Measurements from ENCODE around the gene FITM1. TPM values are rescaled to one million over a fixed set of nuclear protein-coding genes. Genes with fewer than 3 reads are reported as not detected.

Gene FITM1
- total RNA-seq, 4 donors from 2014 or later = 0.61 to 1.3 (median 1.0) TPM; not detected in 1

GRCh38 chr14:24143511-24143910 lies 13.1 kb downstream of the FITM1 start:
- WGBS, 2 donors = 82 to 91% methylated on average over 2 of the region's 2 CpGs
- H3K4me3 ChIP-seq (ENCODE audit: low read depth, poor library complexity, severe bottlenecking) = no peak overlapping the region
- intact Hi-C loops (cut with DNase I; ENCODE audit: low total_unique reads) = no loop called here
- no peak for DNase-seq (ENCODE audit: low spot score in 2 of 2)
- TF ChIP-seq POLR2A (IDR thresholded peaks at IDR 0.05) (no peak), CTCF (IDR thresholded peaks at IDR 0.05) (no peak)

GRCh38 chr14:24144451-24144850 lies 14.0 kb downstream of the FITM1 start:
- 95 to 97% methylated on average over 1 of the region's 1 CpG for WGBS, 2 donors
- DNase-seq (ENCODE audit: low spot score in 2 of 2) = no peak
- no peak overlapping the region for H3K4me3 ChIP-seq (ENCODE audit: low read depth, poor library complexity, severe bottlenecking)
- intact Hi-C loops (cut with DNase I; ENCODE audit: low total_unique reads) = no loop called here
- no peak for TF ChIP-seq POLR2A (IDR thresholded peaks at IDR 0.05)

GRCh38 chr14:24145219-24145618 lies 14.8 kb downstream of the FITM1 start:
- no peak overlapping the region for H3K4me3 ChIP-seq (ENCODE audit: low read depth, poor library complexity, severe bottlenecking)
- intact Hi-C loops (cut with DNase I; ENCODE audit: low total_unique reads) = no loop called here
- 95 to 97% methylated on average over 2 of the region's 2 CpGs for WGBS, 2 donors
- TF ChIP-seq CTCF (IDR thresholded peaks at IDR 0.05) (no peak), POLR2A (IDR thresholded peaks at IDR 0.05) (no peak)
- DNase-seq (ENCODE audit: low spot score in 2 of 2) = no peak

GRCh38 chr14:24145690-24146452 lies 15.4 kb downstream of the FITM1 start:
- 10 to 11% methylated on average over 9 of the region's 9 CpGs for WGBS, 2 donors
- peak overlapping the region; percentile 63 for H3K4me3 ChIP-seq (ENCODE audit: low read depth, poor library complexity, severe bottlenecking)

GRCh38 chr14:24146453-24146977 lies 16.1 kb downstream of the FITM1 start, which contains the start of gene PSME2:
TSS of gene PSME2 (minus strand) at chr14:24146610. CDS start at chr14:24146581, 29 bp downstream.
- TF ChIP-seq POLR2A (IDR thresholded peaks at IDR 0.05) (no peak), CTCF (IDR thresholded peaks at IDR 0.05) (peak in 1 of 3 donors; percentile 14)
- H3K4me3 ChIP-seq (ENCODE audit: low read depth, poor library complexity, severe bottlenecking) = peak within 1 kb of the TSS; percentile 94
- WGBS, 2 donors = 1 to 2% methylated on average over 20 to 25 of the region's 25 CpGs
- intact Hi-C loops (cut with DNase I; ENCODE audit: low total_unique reads) = no loop called here
- peak; percentile 92 to 98 for DNase-seq (ENCODE audit: low spot score in 2 of 2)

More at GRCh38 chr14:24145690-24146452, 15.4 kb downstream of the FITM1 start:
- no peak for DNase-seq (ENCODE audit: low spot score in 2 of 2)
- intact Hi-C loops (cut with DNase I; ENCODE audit: low total_unique reads) = no loop called here
- TF ChIP-seq CTCF (IDR thresholded peaks at IDR 0.05) (no peak), POLR2A (IDR thresholded peaks at IDR 0.05) (no peak)

GRCh38 chr14:24146978-24147760 lies 16.7 kb downstream of the FITM1 start, which contains the start of gene RNF31:
TSS of gene RNF31 (plus strand) at chr14:24147498. CDS start at chr14:24147699, 201 bp downstream.
- DNase-seq (ENCODE audit: low spot score in 2 of 2) = peak; percentile 99 to 100
- intact Hi-C loops (cut with DNase I; ENCODE audit: low total_unique reads) = no loop called here
- peak within 1 kb of the TSS; percentile 94 for H3K4me3 ChIP-seq (ENCODE audit: low read depth, poor library complexity, severe bottlenecking)
- WGBS, 2 donors = 1% methylated on average over 34 to 45 of the region's 57 CpGs
- TF ChIP-seq CTCF (IDR thresholded peaks at IDR 0.05) (no peak), POLR2A (IDR thresholded peaks at IDR 0.05) (no peak)
